ENCODE data around the gene MBD5.

Gene MBD5

GRCh38 chr2:148108385-148108784, 87.5 kb downstream of the MBD5 start:
- TF ChIP-seq CTCF (IDR thresholded peaks at IDR 0.05; ENCODE audit: borderline replicate concordance, insufficient read depth, low read depth, low read length), result no peak
- H3K4me3 ChIP-seq (ENCODE audit: low read depth, low read length), result no peak overlapping the region

GRCh38 chr2:148110184-148110583, 89.3 kb downstream of the MBD5 start:
- no peak for TF ChIP-seq CTCF (IDR thresholded peaks at IDR 0.05; ENCODE audit: borderline replicate concordance, insufficient read depth, low read depth, low read length)
- no peak overlapping the region for H3K4me3 ChIP-seq (ENCODE audit: low read depth, low read length)

GRCh38 chr2:148122788-148123187, 101.9 kb downstream of the MBD5 start:
- H3K4me3 ChIP-seq (ENCODE audit: low read depth, low read length), result no peak overlapping the region
- TF ChIP-seq CTCF (IDR thresholded peaks at IDR 0.05; ENCODE audit: borderline replicate concordance, insufficient read depth, low read depth, low read length), result no peak

- no peak for TF ChIP-seq CTCF (IDR thresholded peaks at IDR 0.05; ENCODE audit: borderline replicate concordance, insufficient read depth, low read depth, low read length)
- no peak overlapping the region for H3K4me3 ChIP-seq (ENCODE audit: low read depth, low read length)
Measured at GRCh38 chr2:148124271-148124670, 103.4 kb downstream of the MBD5 start.

GRCh38 chr2:148130581-148130980, 109.7 kb downstream of the MBD5 start:
- H3K4me3 ChIP-seq (ENCODE audit: low read depth, low read length), result no peak overlapping the region
- TF ChIP-seq CTCF (IDR thresholded peaks at IDR 0.05; ENCODE audit: borderline replicate concordance, insufficient read depth, low read depth, low read length), result no peak

- TF ChIP-seq CTCF (IDR thresholded peaks at IDR 0.05; ENCODE audit: borderline replicate concordance, insufficient read depth, low read depth, low read length), result no peak
- H3K4me3 ChIP-seq (ENCODE audit: low read depth, low read length), result no peak overlapping the region
Measured at GRCh38 chr2:148132412-148132811, 111.5 kb downstream of the MBD5 start.

- TF ChIP-seq CTCF (IDR thresholded peaks at IDR 0.05; ENCODE audit: borderline replicate concordance, insufficient read depth, low read depth, low read length), result no peak
- no peak overlapping the region for H3K4me3 ChIP-seq (ENCODE audit: low read depth, low read length)
Measured at GRCh38 chr2:148135705-148136104, 114.8 kb downstream of the MBD5 start.

Measured in GM12875 (cell line).